Colonic mucosa (tissue), 4 donors: ENCODE results near the gene CLDN1. TPM values are rescaled to one million over a fixed set of nuclear protein-coding genes. Genes with fewer than 3 reads are reported as not detected.

ENCODE experiments used
- DNase-seq: peaks from one replicate; pipeline ENCODE4 v3.0.0-alpha.2; 2020
- H3K27ac ChIP-seq: fragments of 200-600 bp; one replicate; pipeline ENCODE4 v1.8.0; 2021
- H3K27me3 ChIP-seq: fragments of 200-600 bp; one replicate; pipeline ENCODE4 v1.8.0; 2021
- H3K36me3 ChIP-seq: fragments of 200-600 bp; one replicate; pipeline ENCODE4 v1.8.0; 2021
- H3K4me1 ChIP-seq: fragments of 200-600 bp; one replicate; pipeline ENCODE4 v1.8.0; 2021; ENCODE audit warnings: mild to moderate bottlenecking
- H3K4me3 ChIP-seq: fragments of 200-600 bp; one replicate; pipeline ENCODE4 v1.8.0; 2021
- H3K9ac ChIP-seq, 2 donors: one replicate each; pipeline ENCODE4 v1.7.0; 2013; ENCODE audit warnings: control low read depth in 2 of 2, low read depth in 2 of 2, low read length in 2 of 2
- H3K9me3 ChIP-seq: fragments of 200-600 bp; one replicate; pipeline ENCODE4 v1.8.0; 2021
- intact Hi-C: fragments of 100-400 bp; cut with DNase I; formaldehyde crosslinking; loops from one replicate; pipeline ENCODE4 v1.14.1; 2022
- total RNA-seq, 2 donors: library from RNA; stranded (reverse); fragmentation: NEBNext Ultra II Directional in 1 of 2; extraction: Animal tissue kit (Norgen Biotek cat#: 25700) in 1 of 2; gene quantifications; one replicate each; pipeline ENCODE4 v1.2.1, GENCODE V29; 2021
- TF ChIP-seq, protein P1 (sequence below): fragments of 200-600 bp; IDR thresholded peaks from one replicate; pipeline ENCODE4 v1.8.0; 2022; ENCODE audit warnings: antibody characterized with exemption, mild to moderate bottlenecking
- donor health status: healthy.
- donor health status: DM: no; HTN: no; CAD: no.
- donor health status: DM: no; HTN: no; CAD: no.

Gene CLDN1
- total RNA-seq, 2 donors from 2014 or later, result 2.2 to 2.4 TPM

DNA sequence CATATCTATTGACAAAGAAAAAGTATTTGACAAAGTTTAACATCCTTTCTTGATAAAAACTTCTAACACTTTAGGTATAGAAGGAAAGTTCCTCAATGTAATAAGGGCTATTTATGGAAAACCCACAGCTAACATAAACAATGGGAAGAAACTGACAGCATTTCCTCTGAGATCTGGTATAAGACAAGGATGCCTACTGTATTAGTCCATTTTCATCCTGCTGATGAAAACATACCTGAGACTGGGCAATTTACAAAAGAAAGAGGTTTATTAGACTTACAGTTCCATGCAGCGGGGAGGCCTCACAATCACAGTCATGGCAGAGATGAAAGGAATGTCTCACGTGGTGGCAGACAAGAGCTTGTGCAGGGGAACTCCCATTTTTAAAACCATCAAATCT is 17.8 kb upstream of the CLDN1 start:
- no peak overlapping the region for H3K27ac ChIP-seq
- TF ChIP-seq, protein P1, sequence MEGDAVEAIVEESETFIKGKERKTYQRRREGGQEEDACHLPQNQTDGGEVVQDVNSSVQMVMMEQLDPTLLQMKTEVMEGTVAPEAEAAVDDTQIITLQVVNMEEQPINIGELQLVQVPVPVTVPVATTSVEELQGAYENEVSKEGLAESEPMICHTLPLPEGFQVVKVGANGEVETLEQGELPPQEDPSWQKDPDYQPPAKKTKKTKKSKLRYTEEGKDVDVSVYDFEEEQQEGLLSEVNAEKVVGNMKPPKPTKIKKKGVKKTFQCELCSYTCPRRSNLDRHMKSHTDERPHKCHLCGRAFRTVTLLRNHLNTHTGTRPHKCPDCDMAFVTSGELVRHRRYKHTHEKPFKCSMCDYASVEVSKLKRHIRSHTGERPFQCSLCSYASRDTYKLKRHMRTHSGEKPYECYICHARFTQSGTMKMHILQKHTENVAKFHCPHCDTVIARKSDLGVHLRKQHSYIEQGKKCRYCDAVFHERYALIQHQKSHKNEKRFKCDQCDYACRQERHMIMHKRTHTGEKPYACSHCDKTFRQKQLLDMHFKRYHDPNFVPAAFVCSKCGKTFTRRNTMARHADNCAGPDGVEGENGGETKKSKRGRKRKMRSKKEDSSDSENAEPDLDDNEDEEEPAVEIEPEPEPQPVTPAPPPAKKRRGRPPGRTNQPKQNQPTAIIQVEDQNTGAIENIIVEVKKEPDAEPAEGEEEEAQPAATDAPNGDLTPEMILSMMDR, result no peak
- DNase-seq, result no peak
- no peak overlapping the region for H3K4me3 ChIP-seq
- H3K27me3 ChIP-seq, result no peaks in the 10 kb centered on the region
- no peak overlapping the region for H3K9ac ChIP-seq
- intact Hi-C loops, result no loop called here
- H3K9me3 ChIP-seq, result no peaks in the 10 kb centered on the region
- no peaks in the 10 kb centered on the region for H3K4me1 ChIP-seq
- H3K36me3 ChIP-seq, result no peaks in the 10 kb centered on the region

DNA sequence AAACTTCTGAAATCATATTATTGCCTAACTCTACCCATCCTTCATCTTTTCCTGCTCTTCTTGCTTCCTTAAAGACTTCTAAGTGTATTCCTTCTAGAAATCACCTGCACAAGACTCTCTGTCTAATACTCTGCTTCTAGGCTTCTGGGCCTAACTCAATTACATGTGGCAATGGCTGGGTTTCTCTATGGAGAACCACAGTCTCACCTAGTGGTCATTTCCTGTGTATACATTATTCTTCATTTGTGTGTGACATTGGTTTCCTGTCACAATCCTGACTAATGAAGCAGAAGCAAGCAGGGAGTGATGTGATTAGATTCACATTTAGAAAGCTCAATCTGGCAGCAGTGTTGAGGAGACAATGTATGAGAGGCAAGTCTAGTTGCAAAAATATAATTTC is 16.9 kb upstream of the CLDN1 start:
- Histone ChIP-seq H3K36me3 (no peaks in the 10 kb centered on the region), H3K4me3 (no peak overlapping the region), H3K9me3 (no peaks in the 10 kb centered on the region), H3K27me3 (no peaks in the 10 kb centered on the region), H3K4me1 (no peaks in the 10 kb centered on the region), H3K27ac (no peak overlapping the region), H3K9ac (no peak overlapping the region)
- TF ChIP-seq, protein P1, result no peak
- intact Hi-C loops, result no loop called here
- DNase-seq, result no peak

DNA sequence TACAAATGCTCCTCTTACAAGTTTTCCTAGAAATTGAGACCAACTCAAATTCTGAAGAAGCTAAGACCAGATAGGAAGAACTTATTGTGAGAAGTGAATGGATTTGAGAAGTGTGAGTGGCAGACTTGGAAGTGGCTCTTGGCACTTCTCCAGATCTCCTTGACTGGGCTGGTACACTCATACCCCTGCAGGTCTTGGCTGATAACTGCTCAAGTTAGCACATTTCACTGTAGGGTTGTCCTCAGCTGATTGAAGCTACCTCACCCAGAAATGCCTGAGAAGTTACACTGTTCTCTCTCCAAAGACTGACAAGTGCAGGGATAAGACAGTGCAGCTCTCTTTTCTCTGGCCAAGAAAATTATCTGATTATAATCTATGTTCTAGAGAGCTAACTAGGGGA is 16.5 kb upstream of the CLDN1 start:
- intact Hi-C loops, result no loop called here
- H3K36me3 ChIP-seq, result no peaks in the 10 kb centered on the region

DNA sequence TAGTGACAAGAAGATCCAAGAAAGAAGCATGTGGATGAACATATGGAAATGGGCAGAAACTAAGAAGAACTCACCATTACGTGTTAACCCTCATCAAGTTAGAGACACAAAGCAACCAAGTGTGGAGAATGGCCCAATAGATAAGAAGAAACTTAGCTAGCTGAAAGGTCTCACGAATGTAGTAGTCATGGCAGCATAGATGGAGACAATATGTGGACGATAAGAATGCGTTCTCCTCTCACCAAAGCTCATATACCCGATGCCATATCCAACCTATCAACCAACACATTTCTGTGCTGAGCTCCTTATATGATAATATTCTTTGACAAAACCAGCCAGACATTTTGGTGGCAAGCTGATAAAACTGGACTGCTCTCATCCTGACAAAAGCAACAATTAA is 15.1 kb upstream of the CLDN1 start:
- H3K4me3 ChIP-seq, result no peak overlapping the region

More for the DNA sequence above, 16.5 kb upstream of the CLDN1 start:
- TF ChIP-seq, protein P1, result no peak
- no peaks in the 10 kb centered on the region for H3K4me1 ChIP-seq
- DNase-seq, result no peak
- H3K4me3 ChIP-seq, result no peak overlapping the region
- no peak overlapping the region for H3K27ac ChIP-seq
- no peaks in the 10 kb centered on the region for H3K27me3 ChIP-seq
- no peak overlapping the region for H3K9ac ChIP-seq
- H3K9me3 ChIP-seq, result no peaks in the 10 kb centered on the region

DNA sequence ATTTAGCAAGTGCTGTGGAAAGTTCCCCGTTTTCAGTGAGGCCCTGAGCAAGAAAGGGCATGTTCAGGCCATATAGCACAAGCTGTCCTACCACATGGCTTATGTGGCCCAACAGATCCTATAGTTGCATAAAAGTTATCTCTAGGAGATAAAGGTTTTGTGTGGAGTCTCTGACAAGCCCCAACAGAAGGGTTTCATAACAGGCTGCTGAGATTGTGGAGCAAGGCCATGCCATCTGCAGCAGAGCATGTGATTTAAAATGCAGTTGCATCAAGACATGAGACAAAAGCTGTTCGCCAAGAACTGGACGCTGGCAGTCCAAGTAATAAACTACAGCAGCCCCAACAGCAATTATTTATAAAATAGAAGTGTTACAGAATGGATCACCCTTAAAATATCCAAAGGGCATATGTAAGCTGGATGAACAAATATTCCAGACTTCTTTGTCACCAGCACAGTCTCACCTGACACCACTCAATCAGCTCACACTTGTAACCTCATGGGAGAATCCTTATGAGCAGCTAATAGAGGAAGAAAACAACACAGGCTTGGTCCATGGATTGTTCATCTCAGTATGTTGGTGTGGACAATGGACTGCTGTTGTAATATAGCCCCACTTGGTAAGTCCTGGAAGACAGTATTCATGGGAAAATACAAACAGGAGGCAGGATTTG is 14.4 kb upstream of the CLDN1 start:
- DNase-seq, result no peak
- Histone ChIP-seq H3K4me1 (no peaks in the 10 kb centered on the region), H3K9ac (no peak overlapping the region), H3K27ac (no peak overlapping the region), H3K27me3 (no peaks in the 10 kb centered on the region), H3K4me3 (no peak overlapping the region), H3K36me3 (no peaks in the 10 kb centered on the region), H3K9me3 (no peaks in the 10 kb centered on the region)
- TF ChIP-seq, protein P1, result no peak
- intact Hi-C loops, result no loop called here

More for the DNA sequence above, 15.1 kb upstream of the CLDN1 start:
- TF ChIP-seq, protein P1, result no peak
- H3K27me3 ChIP-seq, result no peaks in the 10 kb centered on the region
- no peak overlapping the region for H3K9ac ChIP-seq
- no peaks in the 10 kb centered on the region for H3K9me3 ChIP-seq
- H3K27ac ChIP-seq, result no peak overlapping the region
- no peaks in the 10 kb centered on the region for H3K4me1 ChIP-seq
- intact Hi-C loops, result no loop called here
- no peak for DNase-seq
- H3K36me3 ChIP-seq, result no peaks in the 10 kb centered on the region
